HG03558 (cell line): ENCODE measurements around the gene ERCC6L2.

Experiments
- ATAC-seq: cut with Tn5 transposase; IDR thresholded peaks from one replicate; pipeline ENCODE4 v1.9.1; 2021; ENCODE audit warnings: moderate number of reproducible peaks; ENCODE audit not compliant: unreplicated experiment; ENCODE audit errors: extremely low read depth

The ERCC6L2 gene

GRCh38 chr9:96015876-96016686 is 140.6 kb downstream of the ERCC6L2 start:
- no peak for ATAC-seq
